ENCODE results near the gene RHBDF1. TPM values are rescaled to one million over a fixed set of nuclear protein-coding genes. Genes with fewer than 3 reads are reported as not detected.

The RHBDF1 gene
- total RNA-seq, 1 experiment from 2014 or later = 26.3 TPM

GRCh38 chr16:77273-77806 lies 4.9 kb upstream of the RHBDF1 start:
- ChIA-PET POLR2A (interaction anchor here (0.5 to 3.5 kb wide), 8 partner anchors 9 to 157 kb away, joined by 3 to 11 read pairs (median 4); partner anchors contain the start of genes FAM234A, POLR3K and SNRNP25), CTCF (interaction anchor here (0.6 to 3.9 kb wide), 4 partner anchors 12 to 1631 kb away, joined by 3 to 18 read pairs (median 8); no protein-coding TSS in a partner anchor)
- Mint-ChIP-seq H3K36me3 (ENCODE audit: insufficient read depth, unreplicated experiment) (peaks cover 18% of the 10 kb centered on the region), H3K9me3 (ENCODE audit: unreplicated experiment) (no peaks in the 10 kb centered on the region), H3K27ac (ENCODE audit: low read depth, unreplicated experiment) (peak overlapping the region; percentile 85), H3K4me1 (ENCODE audit: insufficient read depth, unreplicated experiment) (peaks cover 24% of the 10 kb centered on the region), H3K27me3 (ENCODE audit: insufficient read depth, unreplicated experiment) (no peaks in the 10 kb centered on the region), H3K4me3 (ENCODE audit: unreplicated experiment) (peak overlapping the region; percentile 82)
- BruUV-seq (replicated peaks) = TSS peak; percentile 54
- DNase-seq (ENCODE audit: unreplicated experiment) = peak; percentile 42
- TF ChIP-seq CTCF (IDR thresholded peaks at IDR 0.05; ENCODE audit: unreplicated experiment) = no peak
- intact Hi-C loops (cut with micrococcal nuclease) = no loop called here

GRCh38 chr16:76535-77272 lies 4.3 kb upstream of the RHBDF1 start:
- ChIA-PET POLR2A (interaction anchor here (0.5 to 3.5 kb wide), 6 partner anchors 11 to 158 kb away, joined by 3 to 11 read pairs (median 6); partner anchors contain the start of genes FAM234A, POLR3K and SNRNP25), CTCF (interaction anchor here (0.6 to 3.9 kb wide), 4 partner anchors 11 to 1632 kb away, joined by 3 to 18 read pairs (median 8); no protein-coding TSS in a partner anchor)
- Mint-ChIP-seq H3K4me1 (ENCODE audit: insufficient read depth, unreplicated experiment) (peaks cover 24% of the 10 kb centered on the region), H3K9me3 (ENCODE audit: unreplicated experiment) (no peaks in the 10 kb centered on the region), H3K27me3 (ENCODE audit: insufficient read depth, unreplicated experiment) (no peaks in the 10 kb centered on the region), H3K36me3 (ENCODE audit: insufficient read depth, unreplicated experiment) (peaks cover 17% of the 10 kb centered on the region), H3K27ac (ENCODE audit: low read depth, unreplicated experiment) (peak overlapping the region; percentile 85), H3K4me3 (ENCODE audit: unreplicated experiment) (peak overlapping the region; percentile 82)
- intact Hi-C loops (cut with micrococcal nuclease) = no loop called here
- no TSS peak for BruUV-seq (replicated peaks)
- TF ChIP-seq CTCF (IDR thresholded peaks at IDR 0.05; ENCODE audit: unreplicated experiment) = no peak
- DNase-seq (ENCODE audit: unreplicated experiment) = peak; percentile 57

- peak overlapping the region; percentile 85 for H3K27ac Mint-ChIP-seq (ENCODE audit: low read depth, unreplicated experiment)
- H3K36me3 Mint-ChIP-seq (ENCODE audit: insufficient read depth, unreplicated experiment) = peaks cover 15% of the 10 kb centered on the region
- peaks cover 24% of the 10 kb centered on the region for H3K4me1 Mint-ChIP-seq (ENCODE audit: insufficient read depth, unreplicated experiment)
- ChIA-PET CTCF (interaction anchor here (0.7 to 2.7 kb wide), 4 partner anchors 10 to 290 kb away, joined by 3 to 14 read pairs (median 6); no protein-coding TSS in a partner anchor), POLR2A (interaction anchor here (1.2 to 1.8 kb wide), 2 partner anchors 15 to 24 kb away, joined by 4 to 5 read pairs; no protein-coding TSS in a partner anchor)
- TF ChIP-seq CTCF (IDR thresholded peaks at IDR 0.05; ENCODE audit: unreplicated experiment) = no peak
- intact Hi-C loops (cut with micrococcal nuclease) = no loop called here
- no peaks in the 10 kb centered on the region for H3K27me3 Mint-ChIP-seq (ENCODE audit: insufficient read depth, unreplicated experiment)
- H3K4me3 Mint-ChIP-seq (ENCODE audit: unreplicated experiment) = peak overlapping the region; percentile 82
- no TSS peak for BruUV-seq (replicated peaks)
- H3K9me3 Mint-ChIP-seq (ENCODE audit: unreplicated experiment) = no peaks in the 10 kb centered on the region
- DNase-seq (ENCODE audit: unreplicated experiment) = peak; percentile 45
Observed at GRCh38 chr16:75580-76501, 3.4 kb upstream of the RHBDF1 start.
